Hematopoietic multipotent progenitor cell (in vitro differentiated cells): ENCODE results near the gene ERN1. TPM values are rescaled to one million over a fixed set of nuclear protein-coding genes. Genes with fewer than 3 reads are reported as not detected.
A peak's percentile ranks its signal among the peaks of the same experiment; 100 is the strongest.
"Not testable (repeated sequence)": the region's sequence is repeated elsewhere in the genome, so short reads cannot be mapped to it uniquely, and the experiment has no call there.

ENCODE experiments used
- DNase-seq, 3 donors: peaks; one replicate each; pipeline ENCODE4 v3.0.0-alpha.2; 2011 to 2015; ENCODE audit warnings: low read depth in 2 of 3, low spot score in 2 of 3
- total RNA-seq: library from RNA; depleted of rRNA; stranded (reverse); fragments of >200 nt; gene quantifications from one replicate; pipeline ENCODE4 v1.2.3, GENCODE V29; 2012

The ERN1 gene
- 17.2 TPM for total RNA-seq

DNA sequence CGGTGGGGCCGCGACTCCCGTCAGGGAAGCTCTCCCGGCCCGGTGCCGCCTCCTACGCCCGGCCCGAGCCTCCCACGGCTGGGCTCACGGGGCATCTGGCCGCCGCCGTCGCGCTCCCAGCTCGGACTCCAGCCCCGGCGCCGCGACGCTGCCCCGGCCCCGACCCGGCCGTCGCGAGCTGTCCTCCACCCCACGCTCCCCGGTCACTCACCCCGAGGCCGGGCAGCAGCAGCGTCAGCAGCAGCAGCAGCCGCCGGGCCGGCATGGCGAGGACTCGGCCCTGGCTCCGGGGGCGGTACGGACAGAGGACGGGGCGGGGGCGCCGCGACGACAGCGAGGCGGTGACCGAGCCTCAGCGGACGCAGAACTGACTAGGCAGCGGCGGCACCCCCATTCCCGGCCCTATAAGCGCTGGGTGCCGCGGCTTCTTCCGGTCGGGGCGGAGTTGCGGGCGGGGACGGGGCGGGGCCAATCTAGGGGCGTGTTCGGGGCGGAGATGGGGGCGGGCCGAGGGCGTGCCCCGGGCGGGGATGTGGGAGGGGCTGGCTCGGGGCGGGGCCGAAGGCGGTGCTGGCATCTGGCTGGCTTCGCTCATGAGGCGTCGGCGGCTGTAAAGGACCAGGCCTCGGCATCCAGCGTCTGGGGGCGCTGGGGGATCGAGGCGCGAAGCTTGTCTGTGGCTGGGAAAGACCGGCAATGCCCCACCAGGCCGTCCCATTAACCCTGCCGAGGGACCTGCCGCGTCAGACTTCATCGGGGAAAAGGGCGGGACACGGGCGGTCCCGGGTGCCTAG is at the start of gene ERN1:
Gene ERN1, minus strand, starts transcription at position 380 of the 794 bp plus-strand sequence. Its CDS starts 115 bp downstream, at position 265.
- peak; percentile 86 to 93 (median 92) for DNase-seq

DNA sequence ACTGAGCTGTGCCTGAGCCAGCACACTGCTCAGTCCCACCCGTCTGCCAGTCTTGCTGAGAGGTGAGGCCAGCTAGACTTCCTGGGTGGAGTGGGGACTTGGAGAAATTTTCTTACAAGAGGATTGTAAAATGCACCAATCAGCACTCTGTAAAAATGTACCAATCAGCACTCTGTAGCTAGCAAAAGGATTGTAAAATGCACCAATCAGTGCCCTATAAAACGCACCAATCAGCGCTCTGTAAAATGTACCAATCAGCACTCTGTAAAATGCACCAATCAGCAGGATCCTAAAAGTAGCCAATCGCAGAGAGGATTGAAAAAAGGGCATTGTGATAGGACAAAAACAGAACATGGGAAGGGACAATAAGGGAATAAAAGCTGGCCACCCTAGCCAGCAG is 49.1 kb upstream of the ERN1 start:
- DNase-seq: not testable (repeated sequence)

DNA sequence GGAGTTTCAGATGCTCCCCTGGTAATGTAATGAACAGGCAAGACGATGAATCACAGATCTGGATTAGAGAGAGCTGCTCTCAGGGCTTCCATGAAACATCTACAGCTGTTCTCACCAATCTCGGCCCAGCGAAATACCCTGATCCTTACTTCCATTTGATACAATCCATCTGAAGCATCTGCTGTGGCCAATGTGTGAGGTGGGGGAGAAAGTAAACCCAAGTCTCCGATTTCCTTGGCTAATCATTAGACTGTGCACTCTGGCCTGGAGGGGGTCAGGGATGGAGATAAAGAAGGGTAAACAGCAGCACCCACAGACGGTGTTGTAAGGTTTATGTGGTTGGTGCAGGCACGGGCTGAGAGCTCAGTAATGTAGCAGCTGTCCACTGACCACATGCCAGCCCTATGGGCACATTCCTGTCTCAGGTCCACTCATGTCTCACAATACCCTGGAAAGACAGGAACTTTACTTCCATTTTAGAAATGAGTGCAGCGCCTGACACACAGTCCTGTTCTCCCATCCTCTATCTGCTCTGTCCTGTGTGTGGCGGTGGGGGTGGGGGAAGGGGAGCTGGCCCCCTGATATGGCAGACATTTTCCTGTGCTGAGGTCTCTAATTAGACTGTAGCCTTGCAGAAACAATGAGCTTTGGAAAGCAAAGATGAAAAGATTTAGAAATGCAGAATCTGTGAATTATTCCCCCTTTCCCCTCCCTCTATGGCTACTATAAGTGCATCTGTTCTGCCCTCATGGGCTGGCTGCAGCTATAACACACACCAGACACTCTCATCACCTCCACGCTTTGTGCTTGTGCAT is 48.3 kb upstream of the ERN1 start:
- DNase-seq: no peak

DNA sequence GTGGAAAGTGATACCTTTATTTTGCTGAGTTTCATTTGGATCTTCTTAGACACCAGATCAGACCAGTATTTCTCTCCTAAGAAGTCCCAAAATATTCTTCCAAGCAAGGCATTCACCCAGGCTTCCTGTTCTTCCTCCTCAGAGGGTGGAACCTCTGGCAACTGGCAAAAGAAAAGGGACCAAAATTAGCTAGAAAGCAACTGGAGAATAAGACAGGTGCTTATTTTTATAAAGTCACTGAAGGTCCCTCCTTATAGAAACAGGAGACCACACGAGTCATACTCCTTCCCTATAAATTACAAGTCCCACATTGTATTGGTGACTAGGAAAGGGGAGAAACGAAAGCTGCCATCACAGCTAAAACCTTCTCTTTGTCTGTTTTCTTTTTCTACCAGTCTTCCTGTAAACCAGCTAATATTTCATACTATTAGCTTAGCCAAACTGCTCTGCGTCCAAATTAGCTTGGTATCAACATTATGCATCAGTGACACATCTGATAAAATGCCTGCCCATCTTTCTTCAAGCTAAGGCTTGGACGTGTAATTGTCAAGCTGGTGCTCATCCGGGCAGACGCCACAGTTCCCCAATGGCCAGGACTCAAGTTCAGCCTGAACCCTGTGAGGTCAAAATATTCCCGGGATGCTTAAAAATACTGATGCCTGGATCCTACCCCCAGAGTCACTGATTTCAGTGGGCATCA is 47.5 kb upstream of the ERN1 start:
- DNase-seq: no peak

DNA sequence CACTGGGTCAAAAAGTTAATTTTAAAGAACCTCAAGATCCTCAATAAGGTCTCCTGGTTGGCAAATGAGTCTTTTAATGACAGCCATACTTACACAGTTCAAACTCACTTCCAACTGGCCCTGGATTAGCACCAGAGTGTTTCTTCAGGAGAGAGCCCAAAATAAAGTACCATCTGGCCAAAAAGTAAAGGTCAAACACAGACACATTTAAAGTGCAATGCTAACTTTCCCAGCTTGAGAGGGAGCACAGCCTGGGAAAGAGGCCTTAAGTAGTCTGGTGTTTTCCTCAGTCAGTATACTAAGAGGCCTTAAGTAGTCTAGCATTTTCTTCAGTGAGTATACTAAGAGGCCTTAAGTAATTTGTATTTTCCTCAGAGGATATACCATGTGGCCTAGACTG is 46.6 kb upstream of the ERN1 start:
- no peak for DNase-seq

DNA sequence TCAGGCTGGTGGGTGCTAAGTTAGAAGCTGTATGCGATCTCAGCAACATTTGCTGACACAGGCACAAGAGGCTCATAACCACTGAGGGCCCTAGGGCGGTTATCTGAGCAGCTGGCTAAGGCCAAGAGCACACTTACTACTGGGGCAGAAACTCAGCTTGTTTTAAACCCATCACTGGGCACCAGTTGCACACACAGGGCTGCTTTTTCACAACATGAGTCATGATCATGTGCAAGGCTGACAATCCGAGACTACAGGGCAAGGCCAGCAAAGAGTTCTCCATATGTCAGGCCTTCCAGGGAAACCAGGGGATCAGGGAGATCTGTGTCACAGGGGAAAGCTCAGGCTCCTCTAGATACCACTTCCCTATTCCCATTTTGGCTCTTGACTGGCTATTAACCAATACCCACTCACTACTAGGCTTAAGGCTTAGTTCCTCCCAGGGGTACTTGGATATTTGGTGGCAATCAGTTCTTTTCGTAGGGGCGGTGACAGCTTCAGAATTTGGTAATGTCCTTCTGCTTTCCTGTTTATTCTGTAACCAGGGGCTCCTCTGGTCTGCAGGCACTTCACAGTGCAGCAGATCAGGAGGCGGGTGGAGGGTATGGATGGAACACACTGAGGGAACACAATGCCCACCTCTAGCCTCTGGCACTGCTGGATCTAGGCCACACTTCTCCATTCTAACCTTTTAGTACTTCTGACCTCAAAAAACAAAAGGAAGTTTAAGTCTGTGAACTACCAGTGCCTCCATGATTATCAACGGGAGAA is 44.9 kb upstream of the ERN1 start:
- DNase-seq: peak in 2 of 3 donors; percentile 31 to 36

DNA sequence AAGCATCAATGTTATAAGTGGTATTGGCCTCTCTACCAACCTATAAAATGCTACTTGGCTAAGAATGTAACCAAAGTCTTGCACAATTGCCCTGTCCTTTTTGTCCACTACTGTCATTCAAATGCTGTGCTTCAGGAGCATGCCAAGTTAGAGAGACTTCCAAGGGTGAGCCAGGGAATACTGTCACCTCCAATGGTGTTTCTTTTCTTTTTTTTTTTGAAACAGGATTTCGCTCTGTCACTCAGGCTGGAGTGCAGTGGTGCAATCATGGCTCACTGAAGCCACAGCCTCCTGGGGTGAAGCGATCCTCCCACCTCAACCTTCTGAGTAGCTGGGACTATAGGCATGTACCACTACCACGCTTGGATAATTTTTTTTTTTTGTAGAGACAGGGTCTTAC is 43.7 kb upstream of the ERN1 start:
- DNase-seq: no peak

DNA sequence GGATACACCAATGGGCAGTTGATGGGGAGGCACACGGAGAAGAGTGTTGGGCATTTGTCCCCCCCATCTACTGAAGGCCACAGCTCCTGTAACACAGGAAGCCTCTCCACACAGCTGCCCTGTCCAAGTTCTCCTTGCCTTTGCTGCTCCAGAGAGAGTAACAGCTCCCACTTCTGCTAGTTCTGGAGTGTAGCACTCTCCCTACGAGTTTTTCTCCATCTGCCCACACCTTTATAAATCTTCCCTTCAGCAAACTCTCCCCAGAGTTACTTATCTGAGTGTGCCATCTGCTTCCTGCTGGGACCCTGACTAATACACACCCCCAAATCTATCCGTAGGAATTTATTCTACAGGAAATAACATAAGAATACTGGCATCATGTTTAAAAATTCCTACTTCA is 42.6 kb upstream of the ERN1 start:
- peak in 2 of 3 donors; percentile 56 to 65 for DNase-seq

DNA sequence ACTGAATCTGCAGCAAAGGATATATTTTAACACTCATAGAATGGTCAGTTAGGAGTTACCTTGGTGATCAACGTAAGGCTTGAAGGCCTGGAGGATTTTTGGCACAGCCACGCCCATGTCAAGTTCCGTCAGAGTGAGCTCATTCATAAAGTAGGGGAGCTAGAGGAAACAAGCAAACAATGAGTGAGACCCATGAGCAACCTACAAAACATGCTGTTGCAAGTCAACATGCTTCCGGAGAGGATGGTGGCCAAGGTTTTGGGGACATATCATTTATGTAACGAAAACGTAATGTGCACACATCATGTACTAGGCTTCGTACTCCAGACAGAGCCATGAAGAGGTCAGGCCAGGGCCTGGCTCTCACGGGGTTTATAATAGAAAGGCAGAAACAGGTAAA is 41.1 kb upstream of the ERN1 start:
- no peak for DNase-seq

DNA sequence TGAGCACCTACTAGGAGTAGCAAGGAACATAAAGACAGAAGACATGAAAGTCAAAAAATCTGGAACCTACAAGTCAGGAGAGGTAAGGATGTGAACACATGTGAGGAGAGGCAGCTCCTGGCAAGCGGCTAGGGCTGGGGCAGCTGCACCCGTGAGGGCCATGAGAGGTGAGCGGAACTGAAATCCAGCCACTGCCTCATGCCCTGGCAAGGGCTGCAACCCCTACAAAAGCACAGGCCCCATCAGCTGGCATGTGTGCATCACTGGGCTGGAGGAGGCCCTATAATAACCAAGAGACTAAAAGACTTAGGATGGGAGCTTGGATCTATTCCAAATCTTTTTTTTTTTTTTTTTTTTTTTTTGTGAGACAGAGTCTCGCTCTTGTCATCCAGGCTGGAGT is 40.3 kb upstream of the ERN1 start:
- no peak for DNase-seq

DNA sequence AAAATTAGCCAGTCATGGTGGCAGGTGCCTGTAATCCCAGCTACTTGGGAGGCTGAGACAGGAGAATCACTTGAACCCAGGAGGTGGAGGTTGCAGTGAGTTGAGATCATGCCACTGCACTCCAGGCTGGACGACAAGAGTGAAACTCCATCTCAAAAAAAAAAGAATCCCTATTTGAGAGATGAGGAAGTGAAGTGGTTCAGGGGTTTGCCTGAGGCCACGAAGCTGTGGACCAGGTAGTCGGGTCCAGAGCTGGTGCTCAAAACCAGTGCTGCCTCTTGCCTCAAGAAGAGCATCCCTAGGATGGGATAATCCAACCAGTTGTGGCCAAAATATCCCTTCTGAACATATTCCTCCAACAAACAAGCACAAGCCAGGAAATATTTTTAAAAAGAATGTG is 37.7 kb upstream of the ERN1 start:
- DNase-seq: not testable (repeated sequence)

DNA sequence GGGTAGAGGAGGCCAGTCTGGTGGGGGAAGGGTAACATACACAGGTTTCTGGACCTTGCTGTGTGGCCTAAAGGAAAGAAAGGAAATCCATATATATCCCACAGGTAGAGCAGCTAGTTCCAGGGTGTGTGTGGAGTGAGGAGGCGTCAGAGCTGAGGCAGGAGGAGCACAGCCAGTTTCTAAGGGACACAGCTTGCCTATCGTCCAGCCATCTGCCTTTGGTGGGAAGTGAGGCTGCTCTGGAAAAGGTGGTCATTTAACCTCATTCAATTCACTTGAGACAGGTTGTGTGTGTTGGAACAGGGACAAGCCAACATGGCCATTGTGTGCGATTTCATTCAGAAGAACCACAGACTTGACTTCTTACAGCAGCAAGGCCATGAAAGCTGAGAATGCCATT is 36.9 kb upstream of the ERN1 start:
- no peak for DNase-seq

DNA sequence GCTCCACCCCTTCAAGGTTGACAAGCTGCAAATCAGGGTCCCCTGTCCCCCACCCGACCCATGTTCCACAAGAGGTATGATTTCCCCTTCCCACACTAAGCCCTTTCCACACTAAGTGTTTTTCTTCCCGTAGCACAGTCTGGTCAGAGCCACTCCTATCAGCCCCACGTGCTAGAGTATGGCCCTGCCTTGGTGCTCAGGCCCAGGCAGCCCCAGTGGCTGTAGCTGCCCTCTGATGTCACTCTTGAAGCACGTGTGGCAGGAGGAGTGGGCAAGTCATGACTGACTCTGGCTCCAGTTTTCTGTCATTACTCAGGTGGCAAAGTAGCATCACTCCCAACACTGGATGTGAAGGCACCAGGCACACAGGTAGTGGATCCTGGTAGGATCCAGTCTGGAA is 35.4 kb upstream of the ERN1 start:
- no peak for DNase-seq

DNA sequence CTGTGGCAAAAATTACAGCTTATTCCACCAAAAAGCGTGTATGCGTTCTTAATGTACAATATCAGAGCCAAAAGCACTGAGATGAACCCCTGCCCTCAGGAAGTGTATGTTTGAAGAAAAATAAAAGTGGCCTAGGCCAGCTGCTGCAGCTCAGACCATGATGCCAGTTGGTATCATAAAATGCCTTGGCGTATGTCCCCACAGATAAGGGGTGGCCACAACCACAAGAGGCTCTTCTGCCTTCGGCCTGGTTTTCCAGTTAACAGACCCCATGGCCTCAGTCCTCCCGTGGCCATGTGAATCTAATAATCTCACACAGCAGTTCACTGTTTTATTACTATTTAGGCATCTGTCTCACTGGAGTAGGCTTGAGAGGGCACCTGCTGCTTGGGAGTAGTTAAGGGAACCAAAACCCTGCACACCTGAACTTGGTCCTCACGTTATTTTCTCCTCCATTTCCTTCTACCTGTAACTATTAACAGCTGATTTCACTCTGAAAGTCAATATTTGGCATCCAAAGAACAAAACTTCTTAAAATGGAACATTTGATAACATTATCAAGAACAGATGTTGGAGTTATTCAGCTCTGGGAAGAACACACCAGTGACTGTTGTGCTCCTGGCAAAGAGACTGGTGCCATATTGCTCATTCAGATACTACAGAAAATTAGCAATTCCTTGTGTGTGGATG is 34.8 kb upstream of the ERN1 start:
- DNase-seq: peak in 1 of 3 donors; percentile 42

DNA sequence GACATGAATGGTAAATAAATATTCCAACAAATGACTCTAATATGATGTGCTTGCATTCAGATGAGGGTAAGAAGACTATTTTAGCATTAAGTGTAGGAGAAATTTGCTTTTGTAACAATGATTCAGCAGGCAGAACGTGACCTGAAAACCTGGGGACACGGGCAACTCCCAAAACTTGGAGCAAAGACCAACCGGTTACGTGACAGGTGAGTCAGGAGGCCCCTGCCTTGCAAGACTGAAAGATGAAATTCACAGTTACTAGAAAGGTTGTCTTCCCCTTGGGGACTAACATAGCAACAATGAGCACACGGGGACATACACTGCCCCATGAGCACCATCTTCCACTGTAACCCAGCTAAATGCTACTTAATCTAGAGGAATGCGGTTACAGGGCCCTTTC is 33.5 kb upstream of the ERN1 start:
- no peak for DNase-seq

DNA sequence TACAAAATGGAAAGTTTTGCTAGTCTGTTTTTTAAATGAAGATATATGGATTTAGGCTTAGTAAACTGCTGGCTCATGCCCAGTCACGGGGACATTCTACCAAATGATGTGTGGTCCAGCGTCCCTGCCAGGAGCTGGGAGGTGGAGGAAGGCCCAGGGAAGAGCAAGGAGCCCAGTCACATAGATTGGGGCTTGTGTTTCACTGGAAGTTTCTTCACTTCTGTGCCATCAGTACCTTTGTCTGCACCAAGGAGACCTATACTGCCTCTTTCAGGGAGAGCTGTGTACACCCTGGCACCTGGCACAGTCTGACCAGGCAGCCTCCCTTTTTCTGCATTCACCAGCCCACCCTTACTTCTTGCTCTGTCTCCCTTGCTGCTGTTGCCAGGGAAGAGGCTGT is 32.6 kb upstream of the ERN1 start:
- DNase-seq: no peak

DNA sequence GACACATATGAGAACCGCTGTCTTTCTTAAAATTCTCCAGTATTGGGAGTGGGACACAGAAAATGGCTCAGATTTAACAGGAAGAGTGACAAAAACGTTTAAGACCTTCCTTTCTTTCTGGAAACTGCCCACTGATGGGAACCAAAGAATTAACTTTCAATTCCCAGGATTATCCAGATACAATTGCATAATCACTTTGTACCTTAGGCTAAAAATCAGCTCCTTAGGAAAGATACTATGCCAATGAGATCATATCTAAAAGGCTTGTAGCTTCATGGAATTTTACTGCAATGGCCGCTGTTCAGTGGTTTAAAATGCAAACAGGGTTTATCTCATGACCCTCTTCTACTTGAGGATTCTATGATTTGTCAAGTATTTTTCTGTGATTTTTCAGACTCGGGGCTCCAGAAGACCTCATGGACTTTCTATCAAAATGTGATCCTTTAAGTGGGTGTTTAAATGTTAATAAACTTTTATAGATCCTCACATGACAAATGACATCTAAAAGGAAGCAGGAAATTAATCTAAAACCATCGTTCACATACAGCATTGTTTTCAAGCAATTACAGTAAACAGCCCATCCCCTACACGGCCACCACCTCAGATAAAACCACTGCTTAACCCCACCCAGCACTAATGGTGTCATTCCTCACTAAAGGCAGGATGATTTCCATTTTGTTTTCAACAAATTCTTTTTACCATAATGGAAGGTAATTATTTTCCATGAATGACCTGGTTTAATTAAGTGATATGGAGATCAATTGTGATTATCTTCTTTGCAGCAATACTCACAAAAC is 31.6 kb upstream of the ERN1 start:
- DNase-seq: no peak

DNA sequence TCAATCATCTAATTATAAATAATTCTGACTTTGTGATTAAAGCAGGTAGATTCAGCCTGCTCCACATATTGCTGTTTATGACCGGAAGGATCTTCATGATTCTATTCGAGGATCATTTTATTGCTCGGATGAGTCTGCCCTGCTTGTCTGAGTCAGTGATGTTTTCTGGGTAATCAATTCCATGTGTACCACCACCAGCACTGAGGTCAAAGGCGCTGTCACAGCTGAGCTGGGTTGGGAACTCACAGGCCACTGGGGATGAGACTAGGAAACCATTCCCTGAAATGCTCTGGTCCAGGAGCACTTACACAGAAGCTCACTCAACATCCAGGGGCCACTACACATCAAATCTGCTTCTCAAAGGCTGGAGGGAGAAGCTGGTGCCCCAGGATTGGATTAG is 30.4 kb upstream of the ERN1 start:
- DNase-seq: no peak
